Colonic mucosa (tissue), 4 donors: ENCODE data around the gene MSH2. TPM values are rescaled to one million over a fixed set of nuclear protein-coding genes. Genes with fewer than 3 reads are reported as not detected.

Experiments used
- DNase-seq: peaks from one replicate; pipeline ENCODE4 v3.0.0-alpha.2; 2020
- H3K27ac ChIP-seq: fragments of 200-600 bp; one replicate; pipeline ENCODE4 v1.8.0; 2021
- H3K27me3 ChIP-seq: fragments of 200-600 bp; one replicate; pipeline ENCODE4 v1.8.0; 2021
- H3K36me3 ChIP-seq: fragments of 200-600 bp; one replicate; pipeline ENCODE4 v1.8.0; 2021
- H3K4me1 ChIP-seq: fragments of 200-600 bp; one replicate; pipeline ENCODE4 v1.8.0; 2021; ENCODE audit warnings: mild to moderate bottlenecking
- H3K4me3 ChIP-seq: fragments of 200-600 bp; one replicate; pipeline ENCODE4 v1.8.0; 2021
- H3K9ac ChIP-seq, 2 donors: one replicate each; pipeline ENCODE4 v1.7.0; 2013; ENCODE audit warnings: control low read depth in 2 of 2, low read depth in 2 of 2, low read length in 2 of 2
- H3K9me3 ChIP-seq: fragments of 200-600 bp; one replicate; pipeline ENCODE4 v1.8.0; 2021
- CTCF ChIP-seq: fragments of 200-600 bp; IDR thresholded peaks from one replicate; pipeline ENCODE4 v1.8.0; 2022; ENCODE audit warnings: antibody characterized with exemption, mild to moderate bottlenecking
- intact Hi-C: fragments of 100-400 bp; cut with DNase I; formaldehyde crosslinking; loops from one replicate; pipeline ENCODE4 v1.14.1; 2022
- total RNA-seq, 2 donors: library from RNA; stranded (reverse); fragmentation: NEBNext Ultra II Directional in 1 of 2; extraction: Animal tissue kit (Norgen Biotek cat#: 25700) in 1 of 2; gene quantifications; one replicate each; pipeline ENCODE4 v1.2.1, GENCODE V29; 2021
- donor health status: healthy.
- donor health status: DM: no; HTN: no; CAD: no.
- donor health status: DM: no; HTN: no; CAD: no.

Gene MSH2
- 10 to 100 TPM; 16.5 to 35.1 TPM for total RNA-seq

GRCh38 chr2:47402805-47403608, at the start of gene MSH2:
MSH2 (plus strand) TSS chr2:47403156; CDS start chr2:47403192, 36 bp downstream.
- peak within 1 kb of the TSS; percentile 81 for H3K4me3 ChIP-seq
- H3K36me3 ChIP-seq = no peaks in the 10 kb centered on the region
- H3K27ac ChIP-seq = peak within 1 kb of the TSS; percentile 50
- H3K9me3 ChIP-seq = no peaks in the 10 kb centered on the region
- intact Hi-C loops = no loop called here
- peak within 1 kb of the TSS; percentile 23 to 78 for H3K9ac ChIP-seq
- TF ChIP-seq CTCF = no peak
- H3K27me3 ChIP-seq = no peaks in the 10 kb centered on the region
- H3K4me1 ChIP-seq = peaks cover 8% of the 10 kb centered on the region
- DNase-seq = peak; percentile 94

GRCh38 chr2:47354013-47354847, 48.7 kb upstream of the MSH2 start:
- intact Hi-C loops = no loop called here
- no peaks in the 10 kb centered on the region for H3K27me3 ChIP-seq
- no peaks in the 10 kb centered on the region for H3K36me3 ChIP-seq
- DNase-seq = peak; percentile 81
- H3K4me1 ChIP-seq = peaks cover 13% of the 10 kb centered on the region
- TF ChIP-seq CTCF = no peak
- peak overlapping the region; percentile 30 to 86 for H3K9ac ChIP-seq
- no peaks in the 10 kb centered on the region for H3K9me3 ChIP-seq
- H3K27ac ChIP-seq = peak overlapping the region; percentile 89
- no peak overlapping the region for H3K4me3 ChIP-seq

- Histone ChIP-seq H3K9ac (peak overlapping the region in 1 of 2 donors; percentile 86), H3K4me3 (no peak overlapping the region), H3K27ac (peak overlapping the region; percentile 89), H3K27me3 (no peaks in the 10 kb centered on the region), H3K36me3 (no peaks in the 10 kb centered on the region), H3K9me3 (no peaks in the 10 kb centered on the region), H3K4me1 (peaks cover 13% of the 10 kb centered on the region)
- intact Hi-C loops = no loop called here
- no peak for TF ChIP-seq CTCF
- no peak for DNase-seq
Observed at GRCh38 chr2:47354848-47355204, 48.1 kb upstream of the MSH2 start.

GRCh38 chr2:47357483-47357882, 45.5 kb upstream of the MSH2 start:
- peaks cover 16% of the 10 kb centered on the region for H3K4me1 ChIP-seq
- peak; percentile 81 for DNase-seq

More at GRCh38 chr2:47357483-47357882, 45.5 kb upstream of the MSH2 start:
- Histone ChIP-seq H3K27ac (peak overlapping the region; percentile 89), H3K4me3 (no peak overlapping the region), H3K27me3 (no peaks in the 10 kb centered on the region), H3K9me3 (no peaks in the 10 kb centered on the region), H3K36me3 (no peaks in the 10 kb centered on the region), H3K9ac (peak overlapping the region in 1 of 2 donors; percentile 13)
- no peak for TF ChIP-seq CTCF
- intact Hi-C loops = no loop called here
